Measurements from ENCODE around the gene OLA1.

GRCh38 chr2:174224125-174224524, 24.2 kb downstream of the OLA1 start:
- TF ChIP-seq CTCF (IDR thresholded peaks at IDR 0.05 in 4 of 5, conservative IDR thresholded peaks at IDR 0.05 in 1 of 5) (no peak), POLR2A (IDR thresholded peaks at IDR 0.05) (no peak)
